ENCODE measurements around the gene NEK8. TPM values are rescaled to one million over a fixed set of nuclear protein-coding genes. Genes with fewer than 3 reads are reported as not detected.

The NEK8 gene
- total and polyA plus RNA-seq, 9 donors, result 1.9 to 3.9 (median 2.7) TPM

- Histone ChIP-seq H3K27ac (ENCODE audit: low read length) (no peak overlapping the region), H3K9me3 (replicated peaks; ENCODE audit: control insufficient read depth, low read depth, low read length) (no peaks in the 10 kb centered on the region), H3K36me3 (ENCODE audit: control insufficient read depth, insufficient read depth, low read length) (peaks cover 10% of the 10 kb centered on the region), H3K27me3 (ENCODE audit: control insufficient read depth, insufficient read depth, low read length) (no peaks in the 10 kb centered on the region), H3K4me1 (ENCODE audit: control insufficient read depth, insufficient read depth, low read length) (peaks cover 7% of the 10 kb centered on the region), H3K4me3 (ENCODE audit: low read length) (no peak overlapping the region)
- WGBS (ENCODE audit: insufficient coverage), result 93% methylated on average over 15 of the region's 22 CpGs
- DNase-seq, result no peak
Measured at GRCh38 chr17:28737770-28738679, 9.4 kb downstream of the NEK8 start.

DNA sequence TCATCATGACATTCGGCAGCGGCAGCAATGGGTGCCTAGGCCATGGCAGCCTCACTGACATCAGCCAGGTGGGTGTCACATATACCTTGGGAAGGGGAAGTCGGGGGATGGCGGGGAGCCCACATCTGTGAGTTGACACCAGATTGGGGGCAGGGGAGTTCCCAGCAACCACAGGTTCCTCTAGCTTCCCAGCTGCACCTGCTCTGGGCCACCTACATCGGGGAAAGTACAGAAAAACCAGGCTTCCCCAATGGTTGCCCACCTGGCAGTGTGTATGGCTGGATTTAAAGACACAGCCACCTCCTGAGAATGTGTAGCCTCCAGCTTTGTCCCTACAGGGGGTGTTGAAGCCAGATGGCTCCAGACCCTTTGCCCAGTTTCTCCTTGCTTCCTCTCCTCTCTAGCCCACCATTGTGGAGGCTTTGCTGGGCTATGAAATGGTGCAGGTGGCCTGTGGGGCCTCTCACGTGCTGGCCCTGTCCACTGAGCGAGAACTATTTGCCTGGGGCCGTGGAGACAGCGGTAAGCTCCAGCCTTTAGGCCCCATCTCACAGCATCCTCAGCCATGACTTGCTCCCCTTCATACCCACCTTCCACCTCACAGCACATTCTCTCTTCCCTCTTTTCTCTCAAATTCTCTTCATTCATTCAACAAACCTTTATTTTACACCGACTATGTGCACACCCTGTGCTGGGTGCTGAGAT, 10.2 kb downstream of the NEK8 start:
- Histone ChIP-seq H3K27ac (ENCODE audit: low read length) (no peak overlapping the region), H3K4me3 (ENCODE audit: low read length) (no peak overlapping the region), H3K27me3 (ENCODE audit: control insufficient read depth, insufficient read depth, low read length) (no peaks in the 10 kb centered on the region), H3K4me1 (ENCODE audit: control insufficient read depth, insufficient read depth, low read length) (peaks cover 13% of the 10 kb centered on the region), H3K36me3 (ENCODE audit: control insufficient read depth, insufficient read depth, low read length) (peaks cover 10% of the 10 kb centered on the region), H3K9me3 (replicated peaks; ENCODE audit: control insufficient read depth, low read depth, low read length) (no peaks in the 10 kb centered on the region)
- DNase-seq, result no peak
- WGBS (ENCODE audit: insufficient coverage), result 85% methylated on average over 6 of the region's 10 CpGs

DNA sequence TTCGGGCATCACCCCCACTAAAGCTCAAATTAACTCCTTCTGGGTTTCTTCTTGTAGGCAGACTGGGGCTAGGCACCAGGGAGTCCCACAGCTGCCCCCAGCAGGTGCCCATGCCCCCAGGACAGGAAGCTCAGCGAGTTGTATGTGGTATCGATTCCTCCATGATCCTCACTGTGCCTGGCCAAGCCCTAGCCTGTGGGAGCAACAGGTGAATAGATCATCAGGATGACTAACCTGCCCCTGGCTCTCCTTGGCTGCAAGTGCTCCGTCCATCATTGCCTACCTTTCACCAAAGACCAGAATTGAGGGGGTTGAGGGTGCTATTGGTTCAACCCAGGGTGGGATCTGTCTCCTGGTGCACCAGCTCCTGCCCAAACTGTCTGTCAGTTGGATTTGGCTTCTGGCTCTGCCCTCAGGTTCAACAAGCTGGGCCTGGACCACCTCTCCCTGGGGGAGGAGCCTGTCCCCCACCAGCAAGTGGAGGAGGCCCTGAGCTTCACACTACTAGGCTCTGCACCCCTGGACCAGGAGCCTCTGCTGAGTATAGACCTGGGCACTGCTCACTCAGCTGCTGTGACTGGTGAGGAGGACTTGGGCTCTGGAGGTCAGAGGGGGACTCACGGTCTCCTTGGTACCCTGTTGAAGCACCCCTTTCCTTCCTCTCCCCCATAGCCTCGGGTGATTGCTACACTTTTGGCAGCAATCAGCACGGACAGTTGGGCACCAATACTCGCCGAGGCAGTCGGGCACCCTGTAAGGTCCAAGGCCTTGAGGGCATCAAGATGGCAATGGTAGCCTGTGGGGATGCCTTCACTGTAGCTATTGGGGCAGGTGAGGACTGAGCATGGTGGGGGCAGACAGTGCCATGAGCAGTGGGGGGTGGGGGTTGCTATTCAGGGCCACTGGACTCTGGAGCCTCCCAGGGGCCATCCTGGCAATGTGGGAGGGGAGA, 12.1 kb downstream of the NEK8 start:
- DNase-seq, result no peak
- Histone ChIP-seq H3K36me3 (ENCODE audit: control insufficient read depth, insufficient read depth, low read length) (peaks cover 10% of the 10 kb centered on the region), H3K4me3 (ENCODE audit: low read length) (no peak overlapping the region), H3K4me1 (ENCODE audit: control insufficient read depth, insufficient read depth, low read length) (peaks cover 22% of the 10 kb centered on the region), H3K27me3 (ENCODE audit: control insufficient read depth, insufficient read depth, low read length) (no peaks in the 10 kb centered on the region), H3K27ac (ENCODE audit: low read length) (no peak overlapping the region), H3K9me3 (replicated peaks; ENCODE audit: control insufficient read depth, low read depth, low read length) (no peaks in the 10 kb centered on the region)
- WGBS (ENCODE audit: insufficient coverage), result 85% methylated on average over 6 of the region's 10 CpGs

GRCh38 chr17:28741358-28742349, 13.1 kb downstream of the NEK8 start:
- Histone ChIP-seq H3K27me3 (ENCODE audit: control insufficient read depth, insufficient read depth, low read length) (no peaks in the 10 kb centered on the region), H3K36me3 (ENCODE audit: control insufficient read depth, insufficient read depth, low read length) (peaks cover 16% of the 10 kb centered on the region), H3K27ac (ENCODE audit: low read length) (no peak overlapping the region), H3K9me3 (replicated peaks; ENCODE audit: control insufficient read depth, low read depth, low read length) (no peaks in the 10 kb centered on the region), H3K4me3 (ENCODE audit: low read length) (no peak overlapping the region), H3K4me1 (ENCODE audit: control insufficient read depth, insufficient read depth, low read length) (peaks cover 31% of the 10 kb centered on the region)
- 62% methylated on average over 13 of the region's 19 CpGs for WGBS (ENCODE audit: insufficient coverage)
- peak; percentile 54 for DNase-seq

GRCh38 chr17:28743243-28744103, 14.9 kb downstream of the NEK8 start, which contains the start of gene TRAF4:
Gene TRAF4 (plus strand): TSS chr17:28744011. CDS start chr17:28744113, 102 bp downstream.
- Histone ChIP-seq H3K4me3 (ENCODE audit: low read length) (peak within 1 kb of the TSS; percentile 72), H3K27me3 (ENCODE audit: control insufficient read depth, insufficient read depth, low read length) (no peaks in the 10 kb centered on the region), H3K4me1 (ENCODE audit: control insufficient read depth, insufficient read depth, low read length) (peaks cover 48% of the 10 kb centered on the region), H3K9me3 (replicated peaks; ENCODE audit: control insufficient read depth, low read depth, low read length) (no peaks in the 10 kb centered on the region), H3K27ac (ENCODE audit: low read length) (peak within 1 kb of the TSS; percentile 98), H3K36me3 (ENCODE audit: control insufficient read depth, insufficient read depth, low read length) (peaks cover 26% of the 10 kb centered on the region)
- WGBS (ENCODE audit: insufficient coverage), result under 1% methylated on average over 65 of the region's 70 CpGs
- peak; percentile 93 for DNase-seq

DNA sequence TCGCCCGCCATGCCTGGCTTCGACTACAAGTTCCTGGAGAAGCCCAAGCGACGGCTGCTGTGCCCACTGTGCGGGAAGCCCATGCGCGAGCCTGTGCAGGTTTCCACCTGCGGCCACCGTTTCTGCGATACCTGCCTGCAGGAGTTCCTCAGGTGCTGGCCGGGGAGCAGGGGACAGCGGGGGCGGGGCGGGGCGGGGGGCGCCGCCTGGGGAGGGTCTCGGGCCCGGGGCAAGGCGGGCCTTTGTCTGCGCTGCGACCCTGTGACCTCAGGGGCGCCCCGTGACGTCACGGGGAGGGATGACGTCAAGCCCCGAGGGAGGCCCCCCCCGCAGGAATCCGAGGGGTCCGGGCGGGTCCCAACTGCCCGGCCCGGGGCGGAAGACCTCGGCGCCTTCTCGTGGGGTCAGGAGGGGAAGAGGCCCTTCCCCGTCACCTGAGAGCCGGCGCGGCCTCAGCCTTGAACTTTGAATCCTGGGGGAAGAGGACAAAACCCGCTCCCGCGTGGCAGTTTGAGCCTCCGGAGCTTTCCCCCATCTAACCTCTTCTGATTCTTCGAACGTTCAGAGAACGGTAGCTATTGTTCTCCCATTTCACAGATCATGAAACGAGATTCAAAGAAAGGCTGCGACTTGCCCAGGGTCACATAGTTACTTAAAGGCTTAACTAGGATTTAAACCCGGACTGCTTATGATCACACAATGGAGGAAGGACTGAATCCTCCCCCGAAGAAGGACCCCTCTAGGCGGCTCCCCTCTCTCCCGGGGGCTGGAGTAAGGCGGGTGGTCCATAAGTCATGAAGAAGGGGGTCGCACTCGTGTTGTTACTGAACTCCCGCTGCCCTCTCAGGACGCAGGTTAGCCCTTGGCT, 15.8 kb downstream of the NEK8 start:
- Histone ChIP-seq H3K4me3 (ENCODE audit: low read length) (peak overlapping the region; percentile 56), H3K27ac (ENCODE audit: low read length) (peak overlapping the region; percentile 98), H3K9me3 (replicated peaks; ENCODE audit: control insufficient read depth, low read depth, low read length) (no peaks in the 10 kb centered on the region), H3K36me3 (ENCODE audit: control insufficient read depth, insufficient read depth, low read length) (peaks cover 35% of the 10 kb centered on the region), H3K4me1 (ENCODE audit: control insufficient read depth, insufficient read depth, low read length) (peaks cover 52% of the 10 kb centered on the region), H3K27me3 (ENCODE audit: control insufficient read depth, insufficient read depth, low read length) (no peaks in the 10 kb centered on the region)
- DNase-seq, result peak; percentile 72
- WGBS (ENCODE audit: insufficient coverage), result under 1% methylated on average over 56 of the region's 61 CpGs

DNA sequence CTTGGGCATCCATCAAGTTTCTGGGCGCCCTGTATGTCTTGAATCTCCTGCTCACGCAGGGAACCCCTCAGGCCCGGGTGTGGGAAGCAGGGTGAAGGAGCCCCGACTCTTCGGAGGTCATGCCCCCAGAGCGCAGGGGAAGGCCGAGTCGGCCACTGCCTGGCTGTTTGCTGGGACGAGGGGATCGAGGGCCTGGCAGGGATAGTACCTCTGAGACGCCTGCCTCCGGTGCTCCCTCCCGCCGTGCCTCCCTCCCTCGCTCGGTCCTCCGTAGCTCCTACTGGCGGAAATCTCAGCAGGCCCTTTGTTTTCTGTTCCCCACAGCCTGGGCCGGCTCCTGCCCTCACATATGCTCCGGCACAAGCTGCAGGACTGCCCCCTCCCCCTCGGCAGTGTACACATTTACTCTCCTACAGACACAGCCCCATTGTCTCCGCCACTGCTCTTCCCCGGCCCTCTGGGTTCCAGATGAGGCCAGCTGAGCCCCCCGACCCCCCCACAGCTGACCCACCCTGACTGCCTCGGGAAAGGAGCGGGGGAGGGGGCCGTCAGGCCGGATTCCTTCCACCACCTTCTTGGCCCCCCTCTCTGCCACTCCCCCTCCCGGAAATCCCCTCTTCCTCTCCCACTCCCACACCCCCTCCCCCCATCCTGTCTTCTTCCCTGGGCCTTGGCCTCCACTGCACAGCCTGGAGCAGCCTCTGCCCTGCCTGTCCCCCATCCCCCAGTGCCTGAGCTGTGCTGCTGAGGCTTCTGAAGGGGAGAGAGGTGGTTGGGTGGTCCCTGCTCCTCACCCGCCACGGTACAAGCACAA, 16.6 kb downstream of the NEK8 start:
- H3K4me3 ChIP-seq (ENCODE audit: low read length), result peak overlapping the region; percentile 56
- DNase-seq, result peak; percentile 84
- H3K9me3 ChIP-seq (replicated peaks; ENCODE audit: control insufficient read depth, low read depth, low read length), result no peaks in the 10 kb centered on the region
- 0% methylated on average over 27 of the region's 31 CpGs for WGBS (ENCODE audit: insufficient coverage)
- H3K36me3 ChIP-seq (ENCODE audit: control insufficient read depth, insufficient read depth, low read length), result peaks cover 41% of the 10 kb centered on the region
- H3K27me3 ChIP-seq (ENCODE audit: control insufficient read depth, insufficient read depth, low read length), result no peaks in the 10 kb centered on the region
- peak overlapping the region; percentile 98 for H3K27ac ChIP-seq (ENCODE audit: low read length)
- H3K4me1 ChIP-seq (ENCODE audit: control insufficient read depth, insufficient read depth, low read length), result peaks cover 57% of the 10 kb centered on the region

All from muscle of leg (tissue), 11 donors.